Activated T-cell treated with anti-CD3 and anti-CD28 coated beads for 24 hours (primary cell): Measurements from ENCODE around the gene CES3.
"Not testable (repeated sequence)": the region's sequence is repeated elsewhere in the genome, so short reads cannot be mapped to it uniquely, and the experiment has no call there.

Experiments
- DNase-seq: peaks from one replicate; pipeline ENCODE4 v3.0.0-alpha.2; 2020; ENCODE audit warnings: low read depth

CES3 gene

GRCh38 chr16:66926171-66926947 is 34.7 kb upstream of the CES3 start:
- no peak for DNase-seq

- no peak for DNase-seq
Measured at GRCh38 chr16:66926961-66927436, 34.1 kb upstream of the CES3 start.

- no peak for DNase-seq
Measured at GRCh38 chr16:66927918-66928649, 33.0 kb upstream of the CES3 start.

- no peak for DNase-seq
Measured at GRCh38 chr16:66928702-66929388, 32.2 kb upstream of the CES3 start.

- DNase-seq: no peak
Measured at GRCh38 chr16:66930189-66930588, 30.9 kb upstream of the CES3 start.

- no peak for DNase-seq
Measured at GRCh38 chr16:66931665-66932064, 29.4 kb upstream of the CES3 start.

- DNase-seq: no peak
Measured at GRCh38 chr16:66932076-66932475, 29.0 kb upstream of the CES3 start.

GRCh38 chr16:66933776-66934137 is 27.3 kb upstream of the CES3 start:
- peak; percentile 47 for DNase-seq

- peak; percentile 85 for DNase-seq
Measured at GRCh38 chr16:66934138-66934838, 26.8 kb upstream of the CES3 start, which contains the start of gene CIAO2B. Gene CIAO2B (minus strand): TSS chr16:66934402. CDS start chr16:66934364, 38 bp downstream.

- DNase-seq: not testable (repeated sequence)
Measured at GRCh38 chr16:66934839-66935313, 26.2 kb upstream of the CES3 start.

GRCh38 chr16:66935314-66936011 is 25.6 kb upstream of the CES3 start, which contains the start of gene CES2:
Gene CES2 (plus strand): TSS chr16:66935516. CDS start chr16:66935636, 120 bp downstream.
- no peak for DNase-seq

GRCh38 chr16:66936462-66936861 is 24.6 kb upstream of the CES3 start:
- no peak for DNase-seq

GRCh38 chr16:66936889-66937554 is 24.0 kb upstream of the CES3 start:
- DNase-seq: no peak

GRCh38 chr16:66937725-66938337 is 23.2 kb upstream of the CES3 start:
- DNase-seq: no peak

- no peak for DNase-seq
Measured at GRCh38 chr16:66939366-66939765, 21.7 kb upstream of the CES3 start.

GRCh38 chr16:66940236-66940635 is 20.8 kb upstream of the CES3 start:
- DNase-seq: no peak

GRCh38 chr16:66942981-66943380 is 18.1 kb upstream of the CES3 start:
- DNase-seq: no peak

GRCh38 chr16:66943426-66944053 is 17.5 kb upstream of the CES3 start:
- no peak for DNase-seq

- DNase-seq: no peak
Measured at GRCh38 chr16:66944054-66944441, 17.0 kb upstream of the CES3 start.

GRCh38 chr16:66944971-66945370 is 16.1 kb upstream of the CES3 start:
- DNase-seq: not testable (repeated sequence)
